B cell (primary cell): Measurements from ENCODE around the gene ATAD1. TPM values are rescaled to one million over a fixed set of nuclear protein-coding genes. Genes with fewer than 3 reads are reported as not detected.

Source experiments
- ATAC-seq: fragments of 200-7000 bp; cut with Tn5 transposase; one replicate; pipeline ENCODE4 v1.10.0; 2021; ENCODE audit warnings: low read depth, mild to moderate bottlenecking, moderate number of reproducible peaks, moderate library complexity
- CTCF ChIA-PET: fragments of 350-600 bp; sonication (Branson Sonifier 250); formaldehyde crosslinking; loops from one replicate; lab custom pipeline; 2021; ENCODE audit warnings: antibody characterized with exemption, inconsistent platforms; lab: Charles Lee
- POLR2A ChIA-PET: fragments of 350-600 bp; sonication (Branson Sonifier 250); formaldehyde crosslinking; loops from one replicate; lab custom pipeline; 2021; ENCODE audit warnings: antibody characterized with exemption; lab: Charles Lee
- DNase-seq: peaks from one replicate; pipeline ENCODE4 v3.0.0; 2013
- H2AFZ ChIP-seq: 2 replicates; pipeline ENCODE4 v1.6.1; 2012; ENCODE audit warnings: mild to moderate bottlenecking, low read depth, low read length; ENCODE audit not compliant: insufficient read depth, poor library complexity, severe bottlenecking
- H3K27ac ChIP-seq, 2 donors: 1 replicate in 1 of 2; 2 replicates in 1 of 2; pipeline ENCODE4 v1.5.1; 2012 to 2013; ENCODE audit warnings: low read length in 2 of 2, mild to moderate bottlenecking in 2 of 2, moderate library complexity in 1 of 2
- H3K27me3 ChIP-seq, 4 experiments: fragments of 200-600 bp in 1 of 4; sonication (generic) in 1 of 4; replicated peaks in 1 of 4; 1 replicate in 2 of 4; 2 replicates in 2 of 4; pipeline versions ENCODE4 v1.6.1 to v1.7.0; 2013 to 2016; ENCODE audit warnings: low read length in 3 of 4, mild to moderate bottlenecking in 2 of 4, mixed read lengths in 1 of 4, moderate library complexity in 1 of 4; ENCODE audit not compliant: insufficient read depth in 4 of 4, control insufficient read depth in 3 of 4; ENCODE audit errors: control extremely low read depth in 1 of 4
- H3K36me3 ChIP-seq, 2 experiments: replicated peaks in 1 of 2; 1 replicate in 1 of 2; 2 replicates in 1 of 2; pipeline versions ENCODE4 v1.6.1 to v1.7.1; 2013; ENCODE audit warnings: low read length in 1 of 2; ENCODE audit not compliant: insufficient read depth in 2 of 2, control insufficient read depth in 1 of 2; ENCODE audit errors: control extremely low read depth in 1 of 2, extremely low read depth in 1 of 2
- H3K4me1 ChIP-seq, 2 donors: fragments of 200-600 bp in 1 of 2; sonication (generic) in 1 of 2; 1 replicate in 1 of 2; 2 replicates in 1 of 2; pipeline versions ENCODE4 v1.5.1 to v1.6.1; 2013 to 2017; ENCODE audit warnings: low read length in 2 of 2; ENCODE audit not compliant: control insufficient read depth in 2 of 2, insufficient read depth in 2 of 2
- H3K4me2 ChIP-seq: replicated peaks from 2 replicates; pipeline ENCODE3; 2012; ENCODE audit warnings: mild to moderate bottlenecking, low read depth, low read length; ENCODE audit not compliant: poor library complexity, severe bottlenecking
- H3K4me3 ChIP-seq, 5 experiments: fragments of 200-600 bp in 1 of 5; sonication (generic) in 1 of 5; 1 replicate in 3 of 5; 2 replicates in 2 of 5; pipeline versions ENCODE4 v1.5.1 to v1.7.0; 2011 to 2016; ENCODE audit warnings: low read length in 4 of 5, mild to moderate bottlenecking in 4 of 5, low read depth in 2 of 5, control low read depth in 1 of 5, moderate library complexity in 1 of 5; ENCODE audit not compliant: insufficient read depth in 1 of 5; ENCODE audit errors: control extremely low read depth in 1 of 5, extremely low read depth in 1 of 5
- H3K79me2 ChIP-seq: fragments of 200-600 bp; sonication (generic); one replicate; pipeline ENCODE4 v1.6.0; 2016; ENCODE audit warnings: low read length; ENCODE audit not compliant: control insufficient read depth, insufficient read depth
- H3K9ac ChIP-seq: fragments of 200-600 bp; sonication (generic); 2 replicates; pipeline ENCODE4 v1.6.1; 2017; ENCODE audit warnings: mild to moderate bottlenecking, low read length, moderate library complexity
- H3K9me3 ChIP-seq, 3 donors: one replicate each; pipeline versions ENCODE4 v1.6.1 to v1.7.1; 2013; ENCODE audit warnings: low read length in 2 of 3; ENCODE audit not compliant: control insufficient read depth in 2 of 3, insufficient read depth in 1 of 3; ENCODE audit errors: control extremely low read depth in 1 of 3
- H4K20me1 ChIP-seq: 2 replicates; pipeline ENCODE4 v1.6.0; 2012; ENCODE audit warnings: mild to moderate bottlenecking, low read length; ENCODE audit not compliant: insufficient read depth, control insufficient read depth, poor library complexity, severe bottlenecking
- H3K27ac Mint-ChIP-seq: one replicate; pipeline ENCODE4 v1.8.0; 2021; ENCODE audit warnings: mixed read lengths
- H3K27me3 Mint-ChIP-seq: one replicate; pipeline ENCODE4 v1.8.0; 2021; ENCODE audit warnings: mixed read lengths
- H3K4me1 Mint-ChIP-seq: one replicate; pipeline ENCODE4 v1.8.0; 2021; ENCODE audit warnings: mixed read lengths
- H3K4me3 Mint-ChIP-seq: one replicate; pipeline ENCODE4 v1.8.0; 2021; ENCODE audit warnings: mixed read lengths
- H3K9me3 Mint-ChIP-seq: one replicate; pipeline ENCODE4 v1.8.0; 2022; ENCODE audit warnings: mixed read lengths; ENCODE audit not compliant: insufficient read depth
- EZH2 ChIP-seq: IDR thresholded peaks from 2 replicates; pipeline ENCODE4 v1.6.1; 2012; ENCODE audit warnings: borderline replicate concordance, low read depth, mild to moderate bottlenecking, moderate library complexity, low read length; ENCODE audit not compliant: insufficient read depth, poor library complexity, severe bottlenecking
- WGBS: methylation state at CpG from one replicate; pipeline ENCODE4 v1.1.5; 2013; ENCODE audit warnings: missing lambda C conversion rate; ENCODE audit not compliant: insufficient coverage; 5-methylcytosine and 5-hydroxymethylcytosine counted together
- intact Hi-C: fragments of 100-400 bp; cut with micrococcal nuclease; formaldehyde crosslinking; loops from one replicate; pipeline ENCODE4 v1.10.0; 2022
- polyA minus RNA-seq: library from RNA; depleted of rRNA, polyadenylated mRNA; stranded (reverse); fragments of >200 nt; gene quantifications from 2 replicates; pipeline ENCODE4 v1.2.3, GENCODE V29; 2012
- polyA plus RNA-seq: library from polyadenylated mRNA; depleted of rRNA; stranded (reverse); fragments of >200 nt; gene quantifications from 2 replicates; pipeline ENCODE4 v1.2.3, GENCODE V29; 2012
- total RNA-seq, 2 donors: library from RNA; stranded (reverse); fragments of 120-200 nt in 1 of 2; gene quantifications; 1 replicate in 1 of 2; 2 replicates in 1 of 2; pipeline versions ENCODE4 v1.2.3 to v1.2.4, GENCODE V29; 2013 to 2022
- TF ChIP-seq, protein P1 (sequence below): fragments of 200-600 bp; IDR thresholded peaks from one replicate; pipeline ENCODE4 v1.8.0; 2022; ENCODE audit warnings: antibody characterized with exemption, mild to moderate bottlenecking

Gene ATAD1, protein sequence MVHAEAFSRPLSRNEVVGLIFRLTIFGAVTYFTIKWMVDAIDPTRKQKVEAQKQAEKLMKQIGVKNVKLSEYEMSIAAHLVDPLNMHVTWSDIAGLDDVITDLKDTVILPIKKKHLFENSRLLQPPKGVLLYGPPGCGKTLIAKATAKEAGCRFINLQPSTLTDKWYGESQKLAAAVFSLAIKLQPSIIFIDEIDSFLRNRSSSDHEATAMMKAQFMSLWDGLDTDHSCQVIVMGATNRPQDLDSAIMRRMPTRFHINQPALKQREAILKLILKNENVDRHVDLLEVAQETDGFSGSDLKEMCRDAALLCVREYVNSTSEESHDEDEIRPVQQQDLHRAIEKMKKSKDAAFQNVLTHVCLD
- total RNA-seq (41.5 and 44.9 TPM in 2 replicates), polyA plus RNA-seq (6.1 and 14.0 TPM in 2 replicates), polyA minus RNA-seq (10.1 and 11.6 TPM in 2 replicates)
- total RNA-seq (2013), result 37.1 TPM

DNA sequence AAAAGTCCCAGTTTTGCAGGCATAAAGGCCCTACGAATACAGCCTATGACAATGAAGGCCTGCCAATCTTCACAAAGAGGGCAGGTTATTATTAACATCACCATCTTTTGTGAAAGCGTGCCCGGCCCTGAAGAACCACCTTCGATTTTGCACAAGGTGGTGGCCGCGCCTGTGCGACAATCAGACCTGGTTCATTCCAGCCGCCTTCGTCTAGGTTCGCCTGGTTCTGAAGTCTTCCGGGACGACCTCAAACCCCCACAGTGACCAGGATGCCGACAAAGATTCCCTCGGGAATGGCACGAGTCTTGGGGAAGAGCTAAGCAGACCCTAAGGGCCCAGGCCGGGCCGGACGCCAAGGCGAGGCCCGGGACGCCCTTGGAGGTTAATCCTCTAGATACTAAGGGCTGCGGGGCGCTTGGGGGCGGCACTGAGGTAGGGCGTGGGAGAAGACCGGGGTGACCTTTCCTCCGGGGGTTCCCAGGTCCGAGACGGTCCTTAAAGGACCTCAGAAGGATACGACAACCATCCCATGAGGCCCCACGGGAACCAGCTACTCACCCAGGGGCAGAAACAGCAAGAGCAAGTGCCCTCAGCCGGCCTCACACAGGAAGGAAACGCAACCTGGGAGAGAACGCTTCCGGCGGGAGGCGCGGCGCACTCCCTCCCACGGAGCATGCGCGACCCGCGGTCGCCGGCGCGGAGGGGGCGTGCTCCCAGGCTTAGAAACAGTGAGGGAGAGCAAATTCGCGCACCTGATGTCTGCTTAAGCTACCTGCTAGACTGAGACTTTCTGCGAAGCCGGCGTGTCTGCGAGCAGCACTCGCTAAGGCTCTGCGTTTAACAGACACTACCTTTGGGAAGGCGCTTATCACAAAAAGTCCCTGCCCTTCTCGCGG, at the start of gene ATAD1:
TSS of gene ATAD1 (minus strand) at position 618 of the 896 bp plus-strand sequence. CDS start 3,627 bp downstream, outside the sequence.
- Mint-ChIP-seq H3K4me1 (peaks cover 37% of the 10 kb centered on the region), H3K27ac (peak within 1 kb of the TSS; percentile 97), H3K27me3 (no peaks in the 10 kb centered on the region), H3K4me3 (peak within 1 kb of the TSS; percentile 96), H3K9me3 (no peaks in the 10 kb centered on the region)
- Histone ChIP-seq H3K27ac (peak within 1 kb of the TSS; percentile 91 to 95), H3K4me1 (peaks cover 15 to 25% of the 10 kb centered on the region in 2 donors), H2AFZ (peak within 1 kb of the TSS; percentile 88), H3K9ac (peak within 1 kb of the TSS; percentile 87), H3K27me3 (no peaks in the 10 kb centered on the region), H3K36me3 (peaks cover 0 to 2% of the 10 kb centered on the region in 2 experiments), H3K9me3 (no peaks in the 10 kb centered on the region), H4K20me1 (peaks cover 19% of the 10 kb centered on the region), H3K4me2 (peak within 1 kb of the TSS; percentile 84), H3K79me2 (peaks cover 47% of the 10 kb centered on the region), H3K4me3 (peak within 1 kb of the TSS; percentile 84 to 93 (median 87))
- under 1% methylated on average over 60 of the region's 60 CpGs for WGBS
- CTCF ChIA-PET, result interaction anchor here (0.8 to 2.7 kb wide), 7 partner anchors 29 to 1019 kb away, joined by 3 to 12 read pairs (median 4); partner anchors contain the start of genes KLLN and PTEN
- DNase-seq, result peak; percentile 93
- TF ChIP-seq EZH2, result no peak
- TF ChIP-seq, protein P1, sequence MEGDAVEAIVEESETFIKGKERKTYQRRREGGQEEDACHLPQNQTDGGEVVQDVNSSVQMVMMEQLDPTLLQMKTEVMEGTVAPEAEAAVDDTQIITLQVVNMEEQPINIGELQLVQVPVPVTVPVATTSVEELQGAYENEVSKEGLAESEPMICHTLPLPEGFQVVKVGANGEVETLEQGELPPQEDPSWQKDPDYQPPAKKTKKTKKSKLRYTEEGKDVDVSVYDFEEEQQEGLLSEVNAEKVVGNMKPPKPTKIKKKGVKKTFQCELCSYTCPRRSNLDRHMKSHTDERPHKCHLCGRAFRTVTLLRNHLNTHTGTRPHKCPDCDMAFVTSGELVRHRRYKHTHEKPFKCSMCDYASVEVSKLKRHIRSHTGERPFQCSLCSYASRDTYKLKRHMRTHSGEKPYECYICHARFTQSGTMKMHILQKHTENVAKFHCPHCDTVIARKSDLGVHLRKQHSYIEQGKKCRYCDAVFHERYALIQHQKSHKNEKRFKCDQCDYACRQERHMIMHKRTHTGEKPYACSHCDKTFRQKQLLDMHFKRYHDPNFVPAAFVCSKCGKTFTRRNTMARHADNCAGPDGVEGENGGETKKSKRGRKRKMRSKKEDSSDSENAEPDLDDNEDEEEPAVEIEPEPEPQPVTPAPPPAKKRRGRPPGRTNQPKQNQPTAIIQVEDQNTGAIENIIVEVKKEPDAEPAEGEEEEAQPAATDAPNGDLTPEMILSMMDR, result peak; percentile 16
- ATAC-seq, result peak; percentile 81
- intact Hi-C loops, result loop anchor here (1.0 to 5.0 kb wide), 4 partner anchors 44 to 1594 kb away; partner anchors contain the start of genes IFIT5 and RNLS
- POLR2A ChIA-PET, result interaction anchor here (1.0 to 3.4 kb wide), 2 partner anchors 45 to 765 kb away, joined by 5 to 27 read pairs; partner anchors contain the start of genes KLLN, PTEN and RNLS
